Cardiac muscle cell (in vitro differentiated cells and primary cell): ENCODE measurements around the gene TBC1D8B. TPM values are rescaled to one million over a fixed set of nuclear protein-coding genes. Genes with fewer than 3 reads are reported as not detected.
A peak's percentile ranks its signal among the peaks of the same experiment; 100 is the strongest.

Experiments
- DNase-seq, 2 donors: peaks; one replicate each; pipeline versions ENCODE4 v3.0.0 to v3.0.0-alpha.2; 2010 to 2017; ENCODE audit warnings: low read depth in 1 of 2, low spot score in 1 of 2
- H3K27ac ChIP-seq: fragments of 200-600 bp; sonication (generic); 2 replicates; pipeline ENCODE4 v1.5.1; 2016
- H3K27me3 ChIP-seq: fragments of 200-600 bp; sonication (generic); 2 replicates; pipeline ENCODE4 v1.6.0; 2016; ENCODE audit warnings: control low read depth
- H3K36me3 ChIP-seq: fragments of 200-600 bp; sonication (generic); 2 replicates; pipeline ENCODE4 v1.5.1; 2016; ENCODE audit warnings: control low read depth
- H3K4me1 ChIP-seq: fragments of 200-600 bp; sonication (generic); 2 replicates; pipeline ENCODE4 v1.8.1; 2017; ENCODE audit warnings: low read depth, mild to moderate bottlenecking, mixed run types
- H3K4me3 ChIP-seq: fragments of 200-600 bp; sonication (generic); 2 replicates; pipeline ENCODE4 v1.5.1; 2016; ENCODE audit warnings: mild to moderate bottlenecking
- H3K9me3 ChIP-seq: fragments of 200-600 bp; sonication (generic); 2 replicates; pipeline ENCODE4 v1.5.1; 2017; ENCODE audit warnings: low read depth, mild to moderate bottlenecking, control low read depth
- CTCF ChIP-seq: IDR thresholded peaks from 2 replicates; pipeline ENCODE4 v1.5.1; 2012; ENCODE audit warnings: low read depth, mild to moderate bottlenecking, low read length
- polyA plus RNA-seq: library from polyadenylated mRNA; unstranded; fragments of >200 nt; fragmentation: Nextera tagmentation; extraction: Ambion mirVana; gene quantifications from 2 replicates; pipeline ENCODE4 v1.2.1, GENCODE V29; 2016
- total RNA-seq: library from RNA; depleted of rRNA; stranded (reverse); fragments of >200 nt; gene quantifications from 2 replicates; pipeline ENCODE4 v1.2.3, GENCODE V29; 2016

The TBC1D8B gene
- total and polyA plus RNA-seq, 2 experiments from 2014 or later = 1.7 to 5.2 TPM

GRCh38 chrX:106903856-106904528 is 101.5 kb downstream of the TBC1D8B start:
- DNase-seq = no peak
- no peak for TF ChIP-seq CTCF
- peaks cover 16% of the 10 kb centered on the region for H3K4me1 ChIP-seq
- peak overlapping the region; percentile 26 for H3K27ac ChIP-seq
- H3K9me3 ChIP-seq = no peaks in the 10 kb centered on the region
- no peaks in the 10 kb centered on the region for H3K36me3 ChIP-seq
- no peaks in the 10 kb centered on the region for H3K27me3 ChIP-seq
- H3K4me3 ChIP-seq = no peak overlapping the region

GRCh38 chrX:106905064-106905708 is 102.7 kb downstream of the TBC1D8B start:
- DNase-seq = no peak
- H3K27ac ChIP-seq = no peak overlapping the region
- no peak overlapping the region for H3K4me3 ChIP-seq
- no peaks in the 10 kb centered on the region for H3K27me3 ChIP-seq
- no peak for TF ChIP-seq CTCF
- H3K36me3 ChIP-seq = no peaks in the 10 kb centered on the region
- no peaks in the 10 kb centered on the region for H3K9me3 ChIP-seq
- H3K4me1 ChIP-seq = peaks cover 9% of the 10 kb centered on the region

GRCh38 chrX:106906361-106906760 is 103.9 kb downstream of the TBC1D8B start:
- Histone ChIP-seq H3K9me3 (no peaks in the 10 kb centered on the region), H3K36me3 (no peaks in the 10 kb centered on the region)
- no peak for TF ChIP-seq CTCF

GRCh38 chrX:106912864-106913263 is 110.4 kb downstream of the TBC1D8B start:
- peak in 1 of 2 donors; percentile 39 for DNase-seq
- H3K27me3 ChIP-seq = no peaks in the 10 kb centered on the region
- H3K27ac ChIP-seq = no peak overlapping the region
- no peaks in the 10 kb centered on the region for H3K4me1 ChIP-seq
- TF ChIP-seq CTCF = no peak
- no peak overlapping the region for H3K4me3 ChIP-seq
- no peaks in the 10 kb centered on the region for H3K36me3 ChIP-seq
- H3K9me3 ChIP-seq = no peaks in the 10 kb centered on the region

More at GRCh38 chrX:106906361-106906760, 103.9 kb downstream of the TBC1D8B start:
- H3K4me3 ChIP-seq = no peak overlapping the region
- no peak overlapping the region for H3K27ac ChIP-seq
- peak; percentile 23 to 45 for DNase-seq
- no peaks in the 10 kb centered on the region for H3K27me3 ChIP-seq
- peaks cover 9% of the 10 kb centered on the region for H3K4me1 ChIP-seq

GRCh38 chrX:106917830-106918500 is 115.5 kb downstream of the TBC1D8B start:
- no peak overlapping the region for H3K4me3 ChIP-seq
- no peak overlapping the region for H3K27ac ChIP-seq
- peaks cover 25% of the 10 kb centered on the region for H3K4me1 ChIP-seq
- no peaks in the 10 kb centered on the region for H3K36me3 ChIP-seq
- H3K27me3 ChIP-seq = no peaks in the 10 kb centered on the region
- no peaks in the 10 kb centered on the region for H3K9me3 ChIP-seq
- peak in 1 of 2 donors; percentile 80 for DNase-seq
- TF ChIP-seq CTCF = no peak
